ENCODE data around the gene SLC7A9. TPM values are rescaled to one million over a fixed set of nuclear protein-coding genes. Genes with fewer than 3 reads are reported as not detected.
"Not testable (repeated sequence)": the region's sequence is repeated elsewhere in the genome, so short reads cannot be mapped to it uniquely, and the experiment has no call there.

The SLC7A9 gene
- total RNA-seq, 4 donors from 2014 or later, result 1.1 TPM; not detected in 3

- intact Hi-C loops (cut with DNase I; ENCODE audit: low total_unique reads), result no loop called here
- TF ChIP-seq CTCF (IDR thresholded peaks at IDR 0.05) (no peak), POLR2A (IDR thresholded peaks at IDR 0.05) (no peak)
Observed at GRCh38 chr19:32798201-32798600, 71.4 kb downstream of the SLC7A9 start.

GRCh38 chr19:32789429-32789828, 80.1 kb downstream of the SLC7A9 start:
- intact Hi-C loops (cut with DNase I; ENCODE audit: low total_unique reads), result no loop called here
- Histone ChIP-seq H3K36me3 (no peaks in the 10 kb centered on the region), H3K9me3 (no peaks in the 10 kb centered on the region), H3K27me3 (no peaks in the 10 kb centered on the region), H3K4me3 (no peak overlapping the region), H3K27ac (no peak overlapping the region), H3K4me1 (no peaks in the 10 kb centered on the region)
- no peak for DNase-seq
- TF ChIP-seq CTCF (IDR thresholded peaks at IDR 0.05) (no peak), POLR2A (IDR thresholded peaks at IDR 0.05) (no peak)

More at GRCh38 chr19:32798201-32798600, 71.4 kb downstream of the SLC7A9 start:
- Histone ChIP-seq H3K27ac (no peak overlapping the region), H3K4me1 (no peaks in the 10 kb centered on the region), H3K27me3 (no peaks in the 10 kb centered on the region), H3K4me3 (no peak overlapping the region), H3K9me3 (no peaks in the 10 kb centered on the region), H3K36me3 (no peaks in the 10 kb centered on the region)
- no peak for DNase-seq

- H3K36me3 ChIP-seq, result not testable (repeated sequence)
Observed at GRCh38 chr19:32787895-32788294, 81.7 kb downstream of the SLC7A9 start.

GRCh38 chr19:32787161-32787813, 82.3 kb downstream of the SLC7A9 start:
- H3K4me3 ChIP-seq; H3K9me3 ChIP-seq; DNase-seq; H3K27me3 ChIP-seq; H3K27ac ChIP-seq; intact Hi-C loops (cut with DNase I; ENCODE audit: low total_unique reads); H3K36me3 ChIP-seq; H3K4me1 ChIP-seq: not testable (repeated sequence)

More at GRCh38 chr19:32787895-32788294, 81.7 kb downstream of the SLC7A9 start:
- H3K4me1 ChIP-seq; H3K27ac ChIP-seq; H3K9me3 ChIP-seq; intact Hi-C loops (cut with DNase I; ENCODE audit: low total_unique reads); H3K27me3 ChIP-seq; H3K4me3 ChIP-seq; DNase-seq: not testable (repeated sequence)

GRCh38 chr19:32782089-32782488, 87.5 kb downstream of the SLC7A9 start:
- DNase-seq; H3K4me1 ChIP-seq; intact Hi-C loops (cut with DNase I; ENCODE audit: low total_unique reads); H3K36me3 ChIP-seq; H3K9me3 ChIP-seq; H3K27me3 ChIP-seq; H3K27ac ChIP-seq; H3K4me3 ChIP-seq: not testable (repeated sequence)

- no peaks in the 10 kb centered on the region for H3K36me3 ChIP-seq
- no peaks in the 10 kb centered on the region for H3K27me3 ChIP-seq
- H3K4me1 ChIP-seq, result no peaks in the 10 kb centered on the region
- TF ChIP-seq POLR2A (IDR thresholded peaks at IDR 0.05) (no peak), CTCF (IDR thresholded peaks at IDR 0.05) (no peak)
- no peak overlapping the region for H3K4me3 ChIP-seq
- intact Hi-C loops (cut with DNase I; ENCODE audit: low total_unique reads), result no loop called here
- H3K27ac ChIP-seq, result no peak overlapping the region
- no peaks in the 10 kb centered on the region for H3K9me3 ChIP-seq
- DNase-seq, result no peak
Observed at GRCh38 chr19:32781280-32781679, 88.3 kb downstream of the SLC7A9 start.

Small RNA genes within 50 kb of the gene (small RNA-seq; reads per million reads assigned to genes)
- not detected for gene RN7SKP22

Other genes starting within 250 kb of the SLC7A9 start
- gene ANKRD27, start 194.6 kb downstream of the SLC7A9 start, total RNA-seq, result 10 to 100 TPM in 3 of 4 donors, 1 to 10 TPM in 1; 1.8 to 36.2 (median 22.7) TPM
- under 1 TPM in 2 of 4 donors, not detected in 2; 0.29 to 0.62 TPM for gene RGS9BP, start 193.9 kb downstream of the SLC7A9 start, total RNA-seq
- 1 to 10 TPM in 3 of 4 donors, not detected in 1; 1.3 to 8.4 (median 5.9) TPM for gene NUDT19, start 177.9 kb downstream of the SLC7A9 start, total RNA-seq
- 1 to 10 TPM in 2 of 4 donors, not detected in 2; 2.0 to 5.7 TPM for gene TDRD12, start 150.0 kb downstream of the SLC7A9 start, total RNA-seq
- 10 to 100 TPM in 2 of 4 donors, 1 to 10 TPM in 2; 5.1 to 29.2 (median 10.6) TPM for gene CEP89, start 102.2 kb upstream of the SLC7A9 start, total RNA-seq
- gene FAAP24, start 102.5 kb upstream of the SLC7A9 start, total RNA-seq, result 1 to 10 TPM in 2 of 4 donors, not detected in 2; 2.0 to 3.8 TPM
- gene RHPN2, start 195.1 kb upstream of the SLC7A9 start, total RNA-seq, result 10 to 100 TPM in 1 of 4 donors, 1 to 10 TPM in 2, under 1 TPM in 1; under 0.01 to 10.6 (median 5.1) TPM
- 10 to 100 TPM in 2 of 4 donors, 1 to 10 TPM in 1, under 1 TPM in 1; under 0.01 to 13.1 (median 7.4) TPM for gene GPATCH1, start 211.4 kb upstream of the SLC7A9 start, total RNA-seq